Lower lobe of right lung (tissue), 2 donors: ENCODE data around the gene PLEKHB2. TPM values are rescaled to one million over a fixed set of nuclear protein-coding genes. Genes with fewer than 3 reads are reported as not detected.

Experiments used
- ATAC-seq, 2 donors: fragments of 200-7000 bp; cut with Tn5 transposase; one replicate each; pipeline ENCODE4 v1.9.1; 2020 to 2022; ENCODE audit warnings: mild to moderate bottlenecking in 2 of 2, moderate library complexity in 2 of 2
- DNase-seq: peaks from one replicate; pipeline ENCODE4 v3.0.0-alpha.2; 2020
- H3K27ac ChIP-seq: fragments of 200-600 bp; one replicate; pipeline ENCODE4 v1.8.0; 2022
- H3K27me3 ChIP-seq: fragments of 200-600 bp; one replicate; pipeline ENCODE4 v1.8.0; 2022; ENCODE audit warnings: low read depth
- H3K36me3 ChIP-seq: fragments of 200-600 bp; one replicate; pipeline ENCODE4 v1.8.0; 2022; ENCODE audit warnings: mild to moderate bottlenecking
- H3K4me1 ChIP-seq: fragments of 200-600 bp; one replicate; pipeline ENCODE4 v1.8.0; 2022
- H3K4me3 ChIP-seq: fragments of 200-600 bp; one replicate; pipeline ENCODE4 v1.8.0; 2022; ENCODE audit warnings: mild to moderate bottlenecking
- H3K9me3 ChIP-seq: fragments of 200-600 bp; one replicate; pipeline ENCODE4 v1.8.0; 2022
- intact Hi-C: fragments of 100-400 bp; cut with DNase I; formaldehyde crosslinking; loops from one replicate; pipeline ENCODE4 v1.11.0; 2022
- total RNA-seq: library from RNA; stranded (reverse); fragmentation: NEBNext Ultra II Directional; extraction: Animal tissue kit (Norgen Biotek cat#: 25700); gene quantifications from one replicate; pipeline ENCODE4 v1.2.1, GENCODE V29; 2021
- TF ChIP-seq, protein P1 (sequence below): fragments of 200-600 bp; IDR thresholded peaks from one replicate; pipeline ENCODE4 v1.8.0; 2022; ENCODE audit warnings: antibody characterized with exemption, mild to moderate bottlenecking
- donor health status: DM: no; HTN: yes; CAD: no; lungs with severe emphysema.

The PLEKHB2 gene
- total RNA-seq, 1 donor from 2014 or later, result 91.4 TPM

DNA sequence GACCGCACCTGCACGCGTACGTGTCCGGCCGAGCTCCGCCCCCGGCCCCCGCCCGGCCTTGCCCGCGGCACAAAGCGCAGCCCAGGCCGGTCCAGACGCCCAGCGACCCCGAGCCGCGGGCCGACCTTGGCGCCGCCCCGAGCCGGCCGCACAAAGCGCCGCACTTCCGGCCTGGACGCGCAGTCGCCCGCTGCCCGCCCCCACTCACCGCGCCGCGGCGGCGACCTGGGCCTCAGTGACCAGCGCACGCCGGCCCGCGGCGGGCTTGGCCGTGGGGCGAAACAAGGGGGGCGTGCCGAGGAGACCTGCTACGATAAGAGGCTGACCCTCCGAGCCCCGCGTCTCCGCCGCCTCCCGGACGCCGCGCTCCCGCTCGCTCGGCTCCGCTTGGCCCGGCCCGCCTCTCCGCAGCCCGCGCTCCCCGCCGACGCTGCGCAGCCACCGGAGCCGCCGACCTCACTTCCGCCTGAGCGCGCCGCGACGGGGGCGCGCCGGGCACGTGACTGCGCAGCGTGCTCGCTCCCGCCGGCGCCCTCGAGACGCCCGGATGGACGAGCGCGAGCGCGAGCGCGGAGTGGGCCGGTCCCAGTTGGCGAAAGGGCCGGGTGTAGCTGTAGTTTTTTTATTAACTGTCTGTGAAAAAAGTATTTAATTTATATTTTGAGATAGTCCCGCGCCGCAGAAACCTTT lies 12.0 kb upstream of the PLEKHB2 start, which contains the start of gene FAM168B:
FAM168B (minus strand) TSS at position 455 of the 690 bp plus-strand sequence. CDS start 10,814 bp downstream, outside the sequence.
- intact Hi-C loops, result no loop called here
- Histone ChIP-seq H3K36me3 (peaks cover 18% of the 10 kb centered on the region), H3K27me3 (no peaks in the 10 kb centered on the region), H3K9me3 (no peaks in the 10 kb centered on the region), H3K4me1 (peaks cover 22% of the 10 kb centered on the region), H3K4me3 (peak within 1 kb of the TSS; percentile 65), H3K27ac (peak within 1 kb of the TSS; percentile 98)
- TF ChIP-seq, protein P1, sequence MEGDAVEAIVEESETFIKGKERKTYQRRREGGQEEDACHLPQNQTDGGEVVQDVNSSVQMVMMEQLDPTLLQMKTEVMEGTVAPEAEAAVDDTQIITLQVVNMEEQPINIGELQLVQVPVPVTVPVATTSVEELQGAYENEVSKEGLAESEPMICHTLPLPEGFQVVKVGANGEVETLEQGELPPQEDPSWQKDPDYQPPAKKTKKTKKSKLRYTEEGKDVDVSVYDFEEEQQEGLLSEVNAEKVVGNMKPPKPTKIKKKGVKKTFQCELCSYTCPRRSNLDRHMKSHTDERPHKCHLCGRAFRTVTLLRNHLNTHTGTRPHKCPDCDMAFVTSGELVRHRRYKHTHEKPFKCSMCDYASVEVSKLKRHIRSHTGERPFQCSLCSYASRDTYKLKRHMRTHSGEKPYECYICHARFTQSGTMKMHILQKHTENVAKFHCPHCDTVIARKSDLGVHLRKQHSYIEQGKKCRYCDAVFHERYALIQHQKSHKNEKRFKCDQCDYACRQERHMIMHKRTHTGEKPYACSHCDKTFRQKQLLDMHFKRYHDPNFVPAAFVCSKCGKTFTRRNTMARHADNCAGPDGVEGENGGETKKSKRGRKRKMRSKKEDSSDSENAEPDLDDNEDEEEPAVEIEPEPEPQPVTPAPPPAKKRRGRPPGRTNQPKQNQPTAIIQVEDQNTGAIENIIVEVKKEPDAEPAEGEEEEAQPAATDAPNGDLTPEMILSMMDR, result no peak
- ATAC-seq, result peak; percentile 98 to 99
- peak; percentile 93 for DNase-seq

DNA sequence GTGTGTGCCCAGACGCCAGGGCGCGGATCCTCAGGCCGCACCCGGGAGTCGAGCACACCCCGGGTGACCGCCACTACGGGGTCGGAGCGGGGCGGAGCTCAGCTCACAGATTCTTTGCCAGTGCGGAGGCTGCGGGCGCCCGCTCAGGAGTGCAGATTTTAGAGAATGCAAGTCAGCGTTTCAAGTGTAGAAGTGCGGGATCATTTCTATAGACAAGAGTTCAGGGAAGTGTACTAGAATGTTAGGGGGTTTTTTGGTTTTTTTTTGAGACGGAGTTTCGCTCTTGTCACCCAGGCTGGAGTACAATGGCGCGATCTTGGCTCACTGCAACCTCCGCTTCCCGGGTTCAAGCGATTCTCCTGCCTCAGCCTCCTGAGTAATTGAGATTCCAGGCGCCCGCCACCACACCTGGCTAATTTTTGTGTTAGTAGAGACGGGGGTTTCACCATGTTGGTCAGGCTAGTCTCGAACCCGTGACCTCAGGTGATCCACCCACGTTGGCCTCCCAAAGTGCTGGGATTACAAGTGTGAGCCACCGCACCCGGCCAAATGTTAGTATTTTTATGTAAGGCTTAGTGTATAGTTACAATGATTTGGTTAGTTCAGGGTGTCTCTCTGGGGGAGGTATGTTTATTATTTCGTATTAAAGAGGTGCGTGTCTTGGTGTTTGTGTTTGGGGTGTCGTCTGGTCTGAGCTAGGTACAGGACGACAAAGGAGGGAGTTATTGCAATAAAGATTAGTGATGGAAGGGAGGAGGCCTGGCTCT lies 11.3 kb upstream of the PLEKHB2 start:
- Histone ChIP-seq H3K4me3 (peak overlapping the region; percentile 65), H3K27me3 (no peaks in the 10 kb centered on the region), H3K36me3 (peaks cover 11% of the 10 kb centered on the region), H3K4me1 (peaks cover 22% of the 10 kb centered on the region), H3K9me3 (no peaks in the 10 kb centered on the region), H3K27ac (peak overlapping the region; percentile 98)
- no peak for DNase-seq
- ATAC-seq, result peak; percentile 85 to 89
- intact Hi-C loops, result no loop called here
- TF ChIP-seq, protein P1, result no peak

- no peaks in the 10 kb centered on the region for H3K27me3 ChIP-seq
- H3K9me3 ChIP-seq, result no peaks in the 10 kb centered on the region
- TF ChIP-seq, protein P1, result no peak
- intact Hi-C loops, result no loop called here
- DNase-seq, result no peak
- H3K4me3 ChIP-seq, result no peak overlapping the region
- ATAC-seq, result no peak
- H3K36me3 ChIP-seq, result peaks cover 8% of the 10 kb centered on the region
- H3K27ac ChIP-seq, result no peak overlapping the region
- peaks cover 22% of the 10 kb centered on the region for H3K4me1 ChIP-seq
These were observed 10.5 kb upstream of the PLEKHB2 start for GRCh38 chr2:131094463-131095281.

DNA sequence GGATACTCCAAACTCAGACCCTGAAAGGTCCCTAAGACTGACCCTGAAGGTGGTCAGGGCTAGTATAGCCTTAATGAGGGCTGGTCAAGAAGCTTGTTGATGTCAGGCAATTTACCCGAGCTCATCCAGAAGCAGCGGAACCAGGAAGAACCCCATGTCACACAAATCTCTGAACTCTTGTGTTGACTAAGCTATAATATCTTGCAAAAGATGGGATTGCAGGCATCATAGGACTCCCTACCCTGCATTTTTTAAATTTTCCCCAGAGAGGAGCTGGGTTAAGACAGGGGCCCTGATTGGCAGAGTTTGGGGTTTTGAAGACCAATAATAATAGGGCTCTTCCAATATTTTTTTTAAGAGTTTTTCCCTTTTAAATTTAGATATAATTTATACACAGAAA lies 2.0 kb upstream of the PLEKHB2 start:
- peaks cover 26% of the 10 kb centered on the region for H3K4me1 ChIP-seq
- H3K9me3 ChIP-seq, result no peaks in the 10 kb centered on the region
- intact Hi-C loops, result no loop called here
- TF ChIP-seq, protein P1, result no peak
- no peaks in the 10 kb centered on the region for H3K27me3 ChIP-seq
- H3K4me3 ChIP-seq, result no peak overlapping the region
- H3K27ac ChIP-seq, result no peak overlapping the region
- H3K36me3 ChIP-seq, result no peaks in the 10 kb centered on the region
- ATAC-seq, result no peak
- DNase-seq, result no peak

GRCh38 chr2:131104487-131105155 lies 515 bp upstream of the PLEKHB2 start:
- Histone ChIP-seq H3K27ac (peak overlapping the region; percentile 96), H3K36me3 (no peaks in the 10 kb centered on the region), H3K4me1 (peaks cover 26% of the 10 kb centered on the region), H3K4me3 (peak overlapping the region; percentile 88), H3K27me3 (no peaks in the 10 kb centered on the region), H3K9me3 (no peaks in the 10 kb centered on the region)
- TF ChIP-seq, protein P1, result no peak
- peak; percentile 85 for DNase-seq
- ATAC-seq, result peak; percentile 91 to 92
- intact Hi-C loops, result no loop called here
